Gastrocnemius medialis (tissue), 4 donors: ENCODE measurements around the gene TMX3.

Source experiments
- CTCF ChIP-seq, 5 experiments: fragments of 450-650 bp in 3 of 5; fragments of 200-600 bp in 2 of 5; sonication (generic) in 2 of 5; IDR thresholded peaks in 4 of 5; conservative IDR thresholded peaks in 1 of 5; 1 replicate in 4 of 5; 2 replicates in 1 of 5; pipeline ENCODE4 v1.5.1; 2016 to 2019; ENCODE audit warnings: antibody characterized with exemption in 5 of 5, mild to moderate bottlenecking in 3 of 5, moderate library complexity in 3 of 5
- POLR2A ChIP-seq, 2 donors: fragments of 450-650 bp; IDR thresholded peaks; one replicate each; pipeline ENCODE4 v1.6.1; 2017; ENCODE audit warnings: antibody characterized with exemption in 2 of 2, mild to moderate bottlenecking in 2 of 2, moderate library complexity in 2 of 2

GRCh38 chr18:68763083-68763482 is 48.2 kb upstream of the TMX3 start:
- TF ChIP-seq POLR2A (IDR thresholded peaks at IDR 0.05) = no peak
- no peak for TF ChIP-seq CTCF (IDR thresholded peaks at IDR 0.05 in 4 of 5, conservative IDR thresholded peaks at IDR 0.05 in 1 of 5)
